AG04449 (cell line): ENCODE results near the gene RNF4.
"Not testable (repeated sequence)": the region's sequence is repeated elsewhere in the genome, so short reads cannot be mapped to it uniquely, and the experiment has no call there.

Source experiments
- CTCF ChIA-PET: fragments of 350-600 bp; formaldehyde crosslinking; extraction: SDS; loops from one replicate; lab custom pipeline; 2021; ENCODE audit warnings: antibody characterized with exemption; lab: Yijun Ruan, JAX
- POLR2A ChIA-PET: fragments of 400-600, 350-600 bp; formaldehyde crosslinking; extraction: SDS; loops from one replicate; lab custom pipeline; 2020; ENCODE audit warnings: antibody characterized with exemption, inconsistent platforms; lab: Yijun Ruan, JAX
- DNase-seq: peaks from one replicate; pipeline ENCODE4 v3.0.0-alpha.2; 2010; ENCODE audit warnings: low read depth, low spot score
- H3K4me3 ChIP-seq: 2 replicates; pipeline ENCODE4 v1.5.1; 2011; ENCODE audit warnings: low read depth, mild to moderate bottlenecking, control low read depth, low read length
- TF ChIP-seq, protein P1 (sequence below): IDR thresholded peaks from one replicate; pipeline ENCODE4 v1.5.1; 2011; ENCODE audit warnings: mild to moderate bottlenecking, moderate library complexity, low read length, control low read depth, inconsistent platforms; ENCODE audit not compliant: insufficient read depth; ENCODE audit errors: missing control alignments

The RNF4 gene

GRCh38 chr4:2425386-2426068 is 43.4 kb upstream of the RNF4 start:
- TF ChIP-seq, protein P1, sequence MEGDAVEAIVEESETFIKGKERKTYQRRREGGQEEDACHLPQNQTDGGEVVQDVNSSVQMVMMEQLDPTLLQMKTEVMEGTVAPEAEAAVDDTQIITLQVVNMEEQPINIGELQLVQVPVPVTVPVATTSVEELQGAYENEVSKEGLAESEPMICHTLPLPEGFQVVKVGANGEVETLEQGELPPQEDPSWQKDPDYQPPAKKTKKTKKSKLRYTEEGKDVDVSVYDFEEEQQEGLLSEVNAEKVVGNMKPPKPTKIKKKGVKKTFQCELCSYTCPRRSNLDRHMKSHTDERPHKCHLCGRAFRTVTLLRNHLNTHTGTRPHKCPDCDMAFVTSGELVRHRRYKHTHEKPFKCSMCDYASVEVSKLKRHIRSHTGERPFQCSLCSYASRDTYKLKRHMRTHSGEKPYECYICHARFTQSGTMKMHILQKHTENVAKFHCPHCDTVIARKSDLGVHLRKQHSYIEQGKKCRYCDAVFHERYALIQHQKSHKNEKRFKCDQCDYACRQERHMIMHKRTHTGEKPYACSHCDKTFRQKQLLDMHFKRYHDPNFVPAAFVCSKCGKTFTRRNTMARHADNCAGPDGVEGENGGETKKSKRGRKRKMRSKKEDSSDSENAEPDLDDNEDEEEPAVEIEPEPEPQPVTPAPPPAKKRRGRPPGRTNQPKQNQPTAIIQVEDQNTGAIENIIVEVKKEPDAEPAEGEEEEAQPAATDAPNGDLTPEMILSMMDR = no peak
- CTCF ChIA-PET = interaction anchor here (1.0 to 2.0 kb wide), 2 partner anchors 11 to 12 kb away, joined by 3 to 7 read pairs; no protein-coding TSS in a partner anchor
- no peak for DNase-seq
- POLR2A ChIA-PET = no interaction called here
- no peak overlapping the region for H3K4me3 ChIP-seq

GRCh38 chr4:2426069-2426397 is 42.9 kb upstream of the RNF4 start:
- POLR2A ChIA-PET = no interaction called here
- CTCF ChIA-PET = interaction anchor here (2.0 kb wide), 1 partner anchor 10 kb away, joined by 7 read pairs; no protein-coding TSS in a partner anchor
- no peak overlapping the region for H3K4me3 ChIP-seq
- DNase-seq = no peak
- TF ChIP-seq, protein P1 = no peak

- DNase-seq = no peak
- POLR2A ChIA-PET = no interaction called here
- TF ChIP-seq, protein P1 = no peak
- H3K4me3 ChIP-seq = no peak overlapping the region
- CTCF ChIA-PET = interaction anchor here (2.0 kb wide), 1 partner anchor 10 kb away, joined by 11 read pairs; no protein-coding TSS in a partner anchor
These were observed 42.1 kb upstream of the RNF4 start for GRCh38 chr4:2426711-2427275.

DNA sequence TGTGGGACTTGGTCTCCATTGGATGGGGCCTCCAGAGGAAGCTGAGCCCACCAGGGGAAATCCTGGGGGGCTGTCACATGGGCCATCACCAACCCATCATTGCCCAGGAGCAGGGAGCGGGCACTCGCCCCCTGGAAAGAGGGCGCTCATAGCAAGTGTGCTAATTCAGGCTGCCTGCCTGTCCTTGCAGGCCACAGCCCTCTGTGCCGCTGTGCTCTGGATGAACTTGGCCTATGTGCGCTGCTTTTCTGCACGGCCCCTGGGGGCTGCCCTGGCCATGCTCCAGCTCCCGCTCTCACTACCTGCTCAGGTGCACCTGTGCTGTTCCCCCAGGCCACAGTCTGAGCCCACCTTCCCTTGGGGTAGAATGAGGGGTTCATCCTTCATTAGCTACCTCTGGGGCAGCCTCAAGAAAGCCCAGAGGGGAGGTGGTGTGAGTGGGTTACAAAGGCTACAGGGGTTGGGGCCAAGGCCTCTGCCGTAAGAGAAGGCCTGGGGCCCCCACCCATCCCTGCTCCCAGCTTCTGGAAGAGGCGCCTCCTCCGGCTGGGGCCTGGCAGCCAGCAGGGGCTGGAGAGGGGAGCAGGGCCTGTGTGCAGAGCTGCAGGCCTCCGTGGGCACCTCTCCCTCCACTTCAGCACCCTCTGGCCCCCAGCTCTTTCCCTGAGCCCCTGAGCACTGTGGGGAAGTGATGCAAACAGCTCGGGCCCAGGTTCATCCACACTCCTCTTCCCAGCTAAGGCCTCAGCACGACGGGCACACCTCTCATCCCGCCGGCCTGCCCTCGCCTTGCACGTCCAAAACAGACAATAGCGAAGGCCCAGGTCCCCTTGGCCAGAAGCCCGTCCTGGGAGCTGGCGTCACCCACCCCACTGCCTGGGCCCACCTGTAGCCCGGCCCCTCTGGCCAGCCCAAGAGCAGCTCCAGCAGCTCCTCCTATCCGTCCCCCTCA is 41.2 kb upstream of the RNF4 start:
- CTCF ChIA-PET = interaction anchor here (1.7 to 2.0 kb wide), 2 partner anchors 9 to 11 kb away, joined by 5 to 11 read pairs; no protein-coding TSS in a partner anchor
- TF ChIP-seq, protein P1 = no peak
- no peak overlapping the region for H3K4me3 ChIP-seq
- DNase-seq = no peak
- POLR2A ChIA-PET = no interaction called here

GRCh38 chr4:2428496-2429213 is 40.3 kb upstream of the RNF4 start:
- no peak for DNase-seq
- H3K4me3 ChIP-seq = no peak overlapping the region
- TF ChIP-seq, protein P1 = no peak
- CTCF ChIA-PET = interaction anchor here (1.7 to 2.0 kb wide), 2 partner anchors 8 to 10 kb away, joined by 5 to 11 read pairs; no protein-coding TSS in a partner anchor
- POLR2A ChIA-PET = no interaction called here

- DNase-seq, POLR2A ChIA-PET, H3K4me3 ChIP-seq, CTCF ChIA-PET: not testable (repeated sequence)
These were observed 38.8 kb upstream of the RNF4 start for GRCh38 chr4:2429945-2430757.
